Heart right ventricle (tissue), 16 donors: Measurements from ENCODE around the gene KIAA1671. TPM values are rescaled to one million over a fixed set of nuclear protein-coding genes. Genes with fewer than 3 reads are reported as not detected.

ENCODE experiments used
- ATAC-seq, 8 donors: fragments of 200-7000 bp; cut with Tn5 transposase; one replicate each; pipeline ENCODE4 v1.9.1; 2020; ENCODE audit warnings: mild to moderate bottlenecking in 8 of 8, moderate library complexity in 8 of 8, moderate number of reproducible peaks in 1 of 8
- DNase-seq, 2 donors: peaks; one replicate each; pipeline ENCODE4 v3.0.0-alpha.2; 2020
- H3K27ac ChIP-seq, 10 donors: fragments of 200-600 bp; sonication (generic) in 2 of 10; one replicate each; pipeline versions ENCODE4 v1.5.0 to v1.8.0; 2020 to 2022; ENCODE audit warnings: mild to moderate bottlenecking in 3 of 10
- H3K27me3 ChIP-seq, 7 donors: fragments of 200-600 bp; one replicate each; pipeline ENCODE4 v1.8.0; 2021 to 2022; ENCODE audit warnings: mild to moderate bottlenecking in 2 of 7
- H3K36me3 ChIP-seq, 9 donors: fragments of 200-600 bp; sonication (generic) in 1 of 9; one replicate each; pipeline versions ENCODE4 v1.5.0 to v1.8.0; 2020 to 2022; ENCODE audit warnings: mild to moderate bottlenecking in 2 of 9
- H3K4me1 ChIP-seq, 9 donors: fragments of 200-600 bp; sonication (generic) in 1 of 9; one replicate each; pipeline versions ENCODE4 v1.5.0 to v1.8.0; 2020 to 2022; ENCODE audit warnings: mild to moderate bottlenecking in 4 of 9
- H3K4me3 ChIP-seq, 10 donors: fragments of 200-600 bp; sonication (generic) in 2 of 10; one replicate each; pipeline versions ENCODE4 v1.5.0 to v1.8.0; 2020 to 2022; ENCODE audit warnings: mild to moderate bottlenecking in 7 of 10, moderate library complexity in 2 of 10
- H3K9me3 ChIP-seq, 11 donors: fragments of 200-600 bp in 10 of 11; sonication (generic) in 2 of 11; one replicate each; pipeline versions ENCODE4 v1.5.0 to v1.8.0; 2013 to 2022; ENCODE audit warnings: mild to moderate bottlenecking in 2 of 11, control low read depth in 1 of 11, moderate library complexity in 1 of 11
- WGBS, 2 donors: extraction: QIAGEN DNeasy Blood & Tissue Kit; methylation state at CpG; one replicate each; pipeline ENCODE4 v1.1.7; 2013; ENCODE audit warnings: inconsistent platforms in 1 of 2; 5-methylcytosine and 5-hydroxymethylcytosine counted together
- intact Hi-C, 10 donors: fragments of 100-400 bp; cut with DNase I; formaldehyde crosslinking; loops; one replicate each; pipeline versions ENCODE4 v1.11.1 to v1.14.2; 2022
- polyA plus RNA-seq, 2 donors: library from polyadenylated mRNA; stranded (reverse); fragments of 200-250 nt; gene quantifications; one replicate each; pipeline ENCODE4 v1.2.3, GENCODE V29; 2013
- total RNA-seq, 10 donors: library from RNA; stranded (reverse); fragmentation: NEBNext Ultra II Directional in 3 of 10; extraction: Animal tissue kit (Norgen Biotek cat#: 25700) in 3 of 10; gene quantifications; one replicate each; pipeline versions ENCODE4 v1.2.1 to v1.2.4, GENCODE V29; 2021 to 2023
- TF ChIP-seq, protein P1 (sequence below), 9 donors: fragments of 200-600 bp; sonication (generic) in 2 of 9; IDR thresholded peaks; one replicate each; pipeline versions ENCODE4 v1.5.0 to v1.8.0; 2021 to 2022; ENCODE audit warnings: antibody characterized with exemption in 9 of 9, mild to moderate bottlenecking in 5 of 9, moderate library complexity in 1 of 9
- donor health status: Arrhythmogenic right ventricular cardiomyopathy.
- donor health status: ischemic (EF 13 %, LVEDD 7.1; RV severe dilation, severe dysfunction).
- donor health status: healthy with polysubstance abuse.
- donor health status: DM: no; HTN: yes; CAD: no.
- donor health status: DM: no; HTN: no; CAD: no.
- donor health status: ischemic (EF 25% LVEDD 6.9; RV normal size, moderate dysfunction).
- donor health status: ischemic (EF 25% LVEDD 5.7; RV mildly dilated, moderate dysfunction).
- donor health status: healthy.
- donor health status: DM: yes; HTN: yes; CAD: no.
- donor health status: Ischemic cardiomyopathy.
- donor health status: ischemic (EF 35%, LVEDD 5.7; RV mildly dilated, moderate dysfunction).
- donor health status: nonischemic (EF 11% LVEDD 7.7; RV severe dilation, severe dysfunction).
- donor health status: DM: yes; HTN: yes; CAD: no.
- donor health status: PGD.
- donor health status: ischemic (EF 29% LVEDD 5.4; RV normal size, mild dysfunction).
- donor health status: nonischemic (EF 23%, LVEDD 6.1; RV moderate dilation, normal function).

Gene KIAA1671
- total and polyA plus RNA-seq, 12 donors = 2.9 to 26.2 (median 13.7) TPM

DNA sequence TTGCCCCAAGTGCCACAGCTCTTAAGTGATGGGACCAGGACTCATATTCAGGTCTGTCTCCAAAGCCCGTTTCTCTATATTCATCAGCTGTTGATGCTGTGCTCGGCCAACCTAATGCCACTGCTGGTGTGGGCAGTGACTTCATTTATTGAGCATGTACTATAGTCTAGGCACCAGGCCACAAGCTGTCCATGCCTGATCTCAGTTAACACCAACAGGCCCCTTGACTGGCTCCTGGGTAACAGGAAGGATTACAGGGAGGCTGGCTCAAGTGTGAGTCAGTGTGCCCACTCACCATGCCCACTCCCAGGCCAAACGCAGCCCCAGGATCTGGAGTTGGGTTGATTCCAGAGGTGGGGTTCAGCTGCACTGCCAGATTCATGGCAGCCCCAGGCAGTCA, 258.3 kb downstream of the KIAA1671 start:
- TF ChIP-seq, protein P1, sequence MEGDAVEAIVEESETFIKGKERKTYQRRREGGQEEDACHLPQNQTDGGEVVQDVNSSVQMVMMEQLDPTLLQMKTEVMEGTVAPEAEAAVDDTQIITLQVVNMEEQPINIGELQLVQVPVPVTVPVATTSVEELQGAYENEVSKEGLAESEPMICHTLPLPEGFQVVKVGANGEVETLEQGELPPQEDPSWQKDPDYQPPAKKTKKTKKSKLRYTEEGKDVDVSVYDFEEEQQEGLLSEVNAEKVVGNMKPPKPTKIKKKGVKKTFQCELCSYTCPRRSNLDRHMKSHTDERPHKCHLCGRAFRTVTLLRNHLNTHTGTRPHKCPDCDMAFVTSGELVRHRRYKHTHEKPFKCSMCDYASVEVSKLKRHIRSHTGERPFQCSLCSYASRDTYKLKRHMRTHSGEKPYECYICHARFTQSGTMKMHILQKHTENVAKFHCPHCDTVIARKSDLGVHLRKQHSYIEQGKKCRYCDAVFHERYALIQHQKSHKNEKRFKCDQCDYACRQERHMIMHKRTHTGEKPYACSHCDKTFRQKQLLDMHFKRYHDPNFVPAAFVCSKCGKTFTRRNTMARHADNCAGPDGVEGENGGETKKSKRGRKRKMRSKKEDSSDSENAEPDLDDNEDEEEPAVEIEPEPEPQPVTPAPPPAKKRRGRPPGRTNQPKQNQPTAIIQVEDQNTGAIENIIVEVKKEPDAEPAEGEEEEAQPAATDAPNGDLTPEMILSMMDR (IDR thresholded peaks at IDR 0.05) = no peak
- ATAC-seq = no peak
- DNase-seq = no peak
- peaks cover 0 to 3% (median 0%) of the 10 kb centered on the region in 9 donors for H3K4me1 ChIP-seq
- WGBS, 2 donors = 78 to 89% methylated on average over 3 of the region's 3 CpGs
- no peak overlapping the region for H3K4me3 ChIP-seq
- H3K27me3 ChIP-seq = peaks cover 0 to 4% (median 0%) of the 10 kb centered on the region in 7 donors
- H3K9me3 ChIP-seq = peaks cover 0 to 7% (median 0%) of the 10 kb centered on the region in 11 donors
- H3K36me3 ChIP-seq = no peaks in the 10 kb centered on the region
- no peak overlapping the region for H3K27ac ChIP-seq
- intact Hi-C loops = no loop called here

DNA sequence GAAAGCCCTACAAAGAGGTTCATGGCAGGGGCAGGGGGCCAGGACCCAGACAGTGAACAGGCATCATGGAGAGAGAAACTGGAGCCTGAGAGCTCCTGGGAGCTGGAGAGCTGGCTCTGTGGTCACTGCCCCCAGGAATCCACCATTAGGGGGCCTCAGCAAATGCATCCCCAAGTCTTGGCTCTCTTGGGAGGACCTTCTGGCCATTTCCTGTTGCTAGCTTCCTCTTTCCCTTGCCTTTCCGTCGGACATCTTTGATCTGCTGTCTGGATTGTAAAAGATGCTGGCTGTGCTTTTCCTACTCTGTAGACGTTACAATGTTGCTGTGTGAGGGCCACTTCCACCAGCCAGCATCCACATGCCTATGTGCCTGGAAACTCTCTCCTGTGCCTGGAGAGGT, 259.8 kb downstream of the KIAA1671 start:
- H3K27ac ChIP-seq = no peak overlapping the region
- no peak for DNase-seq
- 31 to 41% methylated on average over 3 of the region's 3 CpGs for WGBS, 2 donors
- H3K9me3 ChIP-seq = peaks cover 0 to 7% (median 0%) of the 10 kb centered on the region in 11 donors
- H3K27me3 ChIP-seq = peaks cover 0 to 4% (median 0%) of the 10 kb centered on the region in 7 donors
- no peak for ATAC-seq
- no peak overlapping the region for H3K4me3 ChIP-seq
- TF ChIP-seq, protein P1 (IDR thresholded peaks at IDR 0.05) = peak in 1 of 9 donors; percentile 10
- peaks cover 0 to 3% (median 0%) of the 10 kb centered on the region in 9 donors for H3K4me1 ChIP-seq
- intact Hi-C loops = no loop called here
- no peaks in the 10 kb centered on the region for H3K36me3 ChIP-seq

DNA sequence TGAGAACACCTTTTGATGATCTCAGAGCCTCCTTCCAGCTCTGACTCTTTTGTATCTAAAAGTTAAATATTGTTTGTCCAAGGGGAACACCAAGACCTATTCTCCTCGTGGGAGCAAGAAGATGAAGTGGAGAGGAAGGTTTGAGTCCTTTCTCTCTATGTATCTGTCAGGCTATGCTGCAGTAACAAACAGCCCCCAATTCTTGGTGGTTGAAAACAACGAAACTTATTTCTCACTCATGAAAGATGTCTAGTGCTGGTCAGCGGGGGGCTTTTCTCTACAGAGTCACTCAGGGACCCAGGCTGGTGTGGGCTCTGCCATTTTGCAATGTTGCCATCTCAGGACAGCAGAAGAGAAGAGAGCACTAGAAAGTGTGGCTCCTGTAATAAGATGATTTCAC, 260.7 kb downstream of the KIAA1671 start:
- DNase-seq = no peak
- Histone ChIP-seq H3K4me1 (peaks cover 0 to 3% (median 0%) of the 10 kb centered on the region in 9 donors), H3K4me3 (no peak overlapping the region), H3K36me3 (no peaks in the 10 kb centered on the region), H3K27me3 (peaks cover 0 to 4% (median 0%) of the 10 kb centered on the region in 7 donors), H3K27ac (no peak overlapping the region), H3K9me3 (peaks cover 0 to 7% (median 0%) of the 10 kb centered on the region in 11 donors)
- 78 to 80% methylated on average over 3 of the region's 3 CpGs for WGBS, 2 donors
- ATAC-seq = no peak
- intact Hi-C loops = no loop called here
- TF ChIP-seq, protein P1 (IDR thresholded peaks at IDR 0.05) = no peak

DNA sequence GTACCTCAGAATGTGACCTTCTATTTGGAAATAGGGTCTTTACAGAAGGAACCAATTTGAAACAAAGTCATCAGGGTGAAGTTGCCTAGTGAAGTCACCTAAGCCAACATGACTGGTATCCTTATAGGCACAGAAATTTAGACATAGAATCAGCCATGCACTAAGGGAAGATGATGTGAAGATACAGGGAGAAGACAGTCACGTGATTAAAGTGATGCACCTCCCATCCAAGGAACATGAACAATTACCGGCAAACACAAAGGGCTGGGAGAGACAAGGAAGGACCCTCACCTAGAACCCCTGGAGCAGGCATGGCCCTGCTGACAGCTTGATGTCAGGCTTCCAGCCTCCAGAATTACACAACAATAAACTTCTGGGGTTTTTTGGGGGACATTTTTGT, 263.7 kb downstream of the KIAA1671 start:
- Histone ChIP-seq H3K27ac (no peak overlapping the region), H3K4me1 (peaks cover 0 to 3% (median 0%) of the 10 kb centered on the region in 9 donors), H3K36me3 (no peaks in the 10 kb centered on the region), H3K4me3 (no peak overlapping the region), H3K9me3 (peaks cover 0 to 7% (median 0%) of the 10 kb centered on the region in 11 donors), H3K27me3 (peaks cover 0 to 22% (median 7%) of the 10 kb centered on the region in 7 donors)
- intact Hi-C loops = no loop called here
- DNase-seq (no peak), ATAC-seq (no peak)
- WGBS, 2 donors = 66 to 80% methylated on average over 2 of the region's 2 CpGs
- TF ChIP-seq, protein P1 (IDR thresholded peaks at IDR 0.05) = no peak
